Measurements from ENCODE around the gene RAB25.
A peak's percentile ranks its signal among the peaks of the same experiment; 100 is the strongest.
"Not testable (repeated sequence)": the region's sequence is repeated elsewhere in the genome, so short reads cannot be mapped to it uniquely, and the experiment has no call there.

Gene RAB25

GRCh38 chr1:156065212-156065611 lies 4.3 kb downstream of the RAB25 start:
- no peak overlapping the region for H3K4me3 ChIP-seq (ENCODE audit: control insufficient read depth, low read depth, low read length)
- DNase-seq (ENCODE audit: low read depth), result no peak
- TF ChIP-seq CTCF (conservative IDR thresholded peaks at IDR 0.05; ENCODE audit: control insufficient read depth, insufficient read depth, low read depth, low read length), result no peak

GRCh38 chr1:156065871-156066270 lies 4.9 kb downstream of the RAB25 start:
- DNase-seq (ENCODE audit: low read depth), result no peak
- TF ChIP-seq CTCF (conservative IDR thresholded peaks at IDR 0.05; ENCODE audit: control insufficient read depth, insufficient read depth, low read depth, low read length), result no peak
- H3K4me3 ChIP-seq (ENCODE audit: control insufficient read depth, low read depth, low read length), result no peak overlapping the region

- H3K4me3 ChIP-seq (ENCODE audit: control insufficient read depth, low read depth, low read length), result no peak overlapping the region
- DNase-seq (ENCODE audit: low read depth), result peak; percentile 23
- TF ChIP-seq CTCF (conservative IDR thresholded peaks at IDR 0.05; ENCODE audit: control insufficient read depth, insufficient read depth, low read depth, low read length), result no peak
Measured at GRCh38 chr1:156067262-156067661, 6.3 kb downstream of the RAB25 start.

- no peak for TF ChIP-seq CTCF (conservative IDR thresholded peaks at IDR 0.05; ENCODE audit: control insufficient read depth, insufficient read depth, low read depth, low read length)
- H3K4me3 ChIP-seq (ENCODE audit: control insufficient read depth, low read depth, low read length), result no peak overlapping the region
- DNase-seq (ENCODE audit: low read depth), result no peak
Measured at GRCh38 chr1:156069490-156070455, 8.8 kb downstream of the RAB25 start.

GRCh38 chr1:156070548-156070947 lies 9.6 kb downstream of the RAB25 start:
- TF ChIP-seq CTCF (conservative IDR thresholded peaks at IDR 0.05; ENCODE audit: control insufficient read depth, insufficient read depth, low read depth, low read length), result no peak
- DNase-seq (ENCODE audit: low read depth), result no peak
- H3K4me3 ChIP-seq (ENCODE audit: control insufficient read depth, low read depth, low read length), result no peak overlapping the region

GRCh38 chr1:156071332-156071816 lies 10.4 kb downstream of the RAB25 start:
- not testable (repeated sequence) for H3K4me3 ChIP-seq (ENCODE audit: control insufficient read depth, low read depth, low read length); DNase-seq (ENCODE audit: low read depth)

GRCh38 chr1:156072251-156072650 lies 11.3 kb downstream of the RAB25 start:
- TF ChIP-seq CTCF (conservative IDR thresholded peaks at IDR 0.05; ENCODE audit: control insufficient read depth, insufficient read depth, low read depth, low read length), result no peak
- no peak for DNase-seq (ENCODE audit: low read depth)
- H3K4me3 ChIP-seq (ENCODE audit: control insufficient read depth, low read depth, low read length), result no peak overlapping the region
